Vagina (tissue), 2 donors: Measurements from ENCODE around the gene ZSWIM6. TPM values are rescaled to one million over a fixed set of nuclear protein-coding genes. Genes with fewer than 3 reads are reported as not detected.

ENCODE experiments used
- DNase-seq, 2 donors: peaks; one replicate each; pipeline ENCODE4 v3.0.0-alpha.2; 2017; ENCODE audit errors: extremely low spot score in 2 of 2
- H3K27ac ChIP-seq: fragments of 200-600 bp; sonication (generic); one replicate; pipeline ENCODE4 v1.5.1; 2019
- H3K27me3 ChIP-seq: fragments of 200-600 bp; sonication (generic); one replicate; pipeline ENCODE4 v1.5.1; 2019
- H3K36me3 ChIP-seq, 2 donors: fragments of 200-600 bp; sonication (generic); one replicate each; pipeline ENCODE4 v1.5.1; 2017 to 2019
- H3K4me1 ChIP-seq: fragments of 200-600 bp; sonication (generic); one replicate; pipeline ENCODE4 v1.5.1; 2019
- H3K4me3 ChIP-seq, 2 donors: fragments of 200-600 bp; sonication (generic); 1 replicate in 1 of 2; 2 replicates in 1 of 2; pipeline ENCODE4 v1.5.1; 2016 to 2019
- H3K9me3 ChIP-seq: fragments of 200-600 bp; sonication (generic); one replicate; pipeline ENCODE4 v1.5.1; 2019
- CTCF ChIP-seq, 3 experiments: fragments of 450-650 bp in 2 of 3; fragments of 200-600 bp in 1 of 3; sonication (generic) in 1 of 3; IDR thresholded peaks; one replicate each; pipeline ENCODE4 v1.5.1; 2017 to 2019; ENCODE audit warnings: antibody characterized with exemption in 3 of 3, mild to moderate bottlenecking in 2 of 3, moderate library complexity in 2 of 3
- POLR2A ChIP-seq, 2 donors: fragments of 450-650 bp; IDR thresholded peaks; one replicate each; pipeline ENCODE4 v1.6.1; 2017; ENCODE audit warnings: antibody characterized with exemption in 2 of 2, mild to moderate bottlenecking in 2 of 2, moderate library complexity in 2 of 2
- POLR2AphosphoS5 ChIP-seq, 2 donors: sonication (generic); formaldehyde crosslinking; IDR thresholded peaks; one replicate each; pipeline ENCODE4 v1.9.0; 2017; ENCODE audit warnings: antibody characterized with exemption in 2 of 2, mild to moderate bottlenecking in 2 of 2, low read depth in 1 of 2; ENCODE audit not compliant: insufficient read depth in 1 of 2
- intact Hi-C: fragments of 100-400 bp; cut with DNase I; formaldehyde crosslinking; loops from one replicate; pipeline ENCODE4 v1.15.1; 2023
- total RNA-seq: library from RNA; depleted of rRNA; stranded (reverse); fragments of >200 nt; gene quantifications from one replicate; pipeline ENCODE4 v1.2.3, GENCODE V29; 2016

ZSWIM6 gene
- total RNA-seq, 1 donor from 2014 or later, result 16.7 TPM

GRCh38 chr5:61440596-61440995 lies 108.5 kb downstream of the ZSWIM6 start:
- H3K27ac ChIP-seq, result peak overlapping the region; percentile 17
- H3K9me3 ChIP-seq, result peaks cover 9% of the 10 kb centered on the region
- peaks cover 7% of the 10 kb centered on the region for H3K4me1 ChIP-seq
- no peak for DNase-seq
- H3K4me3 ChIP-seq, result no peak overlapping the region
- no peaks in the 10 kb centered on the region for H3K27me3 ChIP-seq
- intact Hi-C loops, result no loop called here
- H3K36me3 ChIP-seq, result no peaks in the 10 kb centered on the region
- no peak for TF ChIP-seq CTCF (IDR thresholded peaks at IDR 0.05)
- TF ChIP-seq POLR2AphosphoS5 (IDR thresholded peaks at IDR 0.05; ENCODE audit: insufficient read depth in 1 of 2, low read depth in 1 of 2), result peak in 1 of 2 donors; percentile 40
- no peak for TF ChIP-seq POLR2A (IDR thresholded peaks at IDR 0.05)

- TF ChIP-seq POLR2AphosphoS5 (IDR thresholded peaks at IDR 0.05; ENCODE audit: insufficient read depth in 1 of 2, low read depth in 1 of 2) (no peak), POLR2A (IDR thresholded peaks at IDR 0.05) (no peak), CTCF (IDR thresholded peaks at IDR 0.05) (no peak)
- Histone ChIP-seq H3K4me3 (no peak overlapping the region), H3K27ac (no peak overlapping the region), H3K9me3 (peaks cover 9% of the 10 kb centered on the region), H3K27me3 (no peaks in the 10 kb centered on the region), H3K36me3 (no peaks in the 10 kb centered on the region), H3K4me1 (peaks cover 7% of the 10 kb centered on the region)
- no peak for DNase-seq
- intact Hi-C loops, result no loop called here
Observed at GRCh38 chr5:61441742-61442141, 109.7 kb downstream of the ZSWIM6 start.

GRCh38 chr5:61447780-61448495 lies 115.9 kb downstream of the ZSWIM6 start:
- intact Hi-C loops, result no loop called here
- H3K4me1 ChIP-seq, result peaks cover 23% of the 10 kb centered on the region
- H3K27me3 ChIP-seq, result no peaks in the 10 kb centered on the region
- no peak for TF ChIP-seq POLR2AphosphoS5 (IDR thresholded peaks at IDR 0.05; ENCODE audit: insufficient read depth in 1 of 2, low read depth in 1 of 2)
- TF ChIP-seq CTCF (IDR thresholded peaks at IDR 0.05), result no peak
- no peak for TF ChIP-seq POLR2A (IDR thresholded peaks at IDR 0.05)
- no peak for DNase-seq
- no peak overlapping the region for H3K27ac ChIP-seq
- no peaks in the 10 kb centered on the region for H3K9me3 ChIP-seq
- H3K4me3 ChIP-seq, result no peak overlapping the region
- H3K36me3 ChIP-seq, result no peaks in the 10 kb centered on the region

GRCh38 chr5:61449804-61450492 lies 117.9 kb downstream of the ZSWIM6 start:
- no peak for TF ChIP-seq POLR2A (IDR thresholded peaks at IDR 0.05)
- TF ChIP-seq POLR2AphosphoS5 (IDR thresholded peaks at IDR 0.05; ENCODE audit: insufficient read depth in 1 of 2, low read depth in 1 of 2), result peak in 1 of 2 donors; percentile 22
- H3K27ac ChIP-seq, result peak overlapping the region; percentile 38
- no peaks in the 10 kb centered on the region for H3K36me3 ChIP-seq
- no peaks in the 10 kb centered on the region for H3K9me3 ChIP-seq
- no peak for DNase-seq
- H3K4me1 ChIP-seq, result peaks cover 23% of the 10 kb centered on the region
- no peak overlapping the region for H3K4me3 ChIP-seq
- intact Hi-C loops, result no loop called here
- H3K27me3 ChIP-seq, result no peaks in the 10 kb centered on the region

- H3K4me1 ChIP-seq, result peaks cover 23% of the 10 kb centered on the region
- TF ChIP-seq POLR2AphosphoS5 (IDR thresholded peaks at IDR 0.05; ENCODE audit: insufficient read depth in 1 of 2, low read depth in 1 of 2), result peak in 1 of 2 donors; percentile 5
- TF ChIP-seq CTCF (IDR thresholded peaks at IDR 0.05), result no peak
- no peak for DNase-seq
- intact Hi-C loops, result no loop called here
- no peaks in the 10 kb centered on the region for H3K9me3 ChIP-seq
- H3K27ac ChIP-seq, result peak overlapping the region; percentile 38
- no peaks in the 10 kb centered on the region for H3K27me3 ChIP-seq
- H3K36me3 ChIP-seq, result no peaks in the 10 kb centered on the region
- H3K4me3 ChIP-seq, result no peak overlapping the region
Observed at GRCh38 chr5:61450493-61451279, 118.6 kb downstream of the ZSWIM6 start.
